Measurements from ENCODE around the gene INSIG2. TPM values are rescaled to one million over a fixed set of nuclear protein-coding genes. Genes with fewer than 3 reads are reported as not detected.

INSIG2 gene
- polyA plus RNA-seq, 1 donor (not counting 4 experiments of a cell fraction or from before 2014, with no cell fraction given), result 28.6 TPM

GRCh38 chr2:118078734-118079133, 9.5 kb upstream of the INSIG2 start:
- TF ChIP-seq CTCF (optimal IDR thresholded peaks at IDR 0.05 in 1 of 3, IDR thresholded peaks at IDR 0.05 in 1 of 3, conservative IDR thresholded peaks at IDR 0.05 in 1 of 3; ENCODE audit: extremely low read depth in 1 of 3, insufficient read depth in 2 of 3, low read length in 3 of 3) (no peak), EZH2 (IDR thresholded peaks at IDR 0.05; ENCODE audit: low read length) (no peak)
- no peaks in the 10 kb centered on the region for H3K4me1 ChIP-seq (ENCODE audit: control insufficient read depth, extremely low read depth, insufficient read depth, low read length)
- no peak overlapping the region for H3K4me3 ChIP-seq (ENCODE audit: control insufficient read depth in 2 of 3, extremely low read depth in 1 of 3, insufficient read depth in 2 of 3, low read depth in 1 of 3, low read length in 3 of 3)
- H3K36me3 ChIP-seq (ENCODE audit: control insufficient read depth in 2 of 2, extremely low read depth in 1 of 2, insufficient read depth in 2 of 2, low read length in 2 of 2), result no peaks in the 10 kb centered on the region
- no peak for DNase-seq (ENCODE audit: low read depth, low spot score)
- H3K9ac ChIP-seq (ENCODE audit: control insufficient read depth, extremely low read depth, insufficient read depth, low read length), result no peak overlapping the region
- no peaks in the 10 kb centered on the region for H4K20me1 ChIP-seq (ENCODE audit: control insufficient read depth, extremely low read depth, insufficient read depth, low read length)
- H2AFZ ChIP-seq (ENCODE audit: control insufficient read depth, low read length), result no peak overlapping the region
- dilution Hi-C loops (cut with MboI; ENCODE audit: extremely low pct_ligation_motif_present, low sequenced_read_pairs), result no loop called here
- no peak for FAIRE-seq
- no peaks in the 10 kb centered on the region for H3K9me1 ChIP-seq (ENCODE audit: control insufficient read depth, extremely low read depth, insufficient read depth, low read length)
- H3K4me2 ChIP-seq (ENCODE audit: control insufficient read depth, extremely low read depth, insufficient read depth, low read depth, low read length), result no peak overlapping the region
- H3K79me2 ChIP-seq (ENCODE audit: control insufficient read depth, insufficient read depth, low read length), result no peaks in the 10 kb centered on the region
- H3K9me3 ChIP-seq (ENCODE audit: control insufficient read depth, low read depth, low read length), result no peaks in the 10 kb centered on the region
- H3K27ac ChIP-seq (ENCODE audit: control insufficient read depth, insufficient read depth, low read length), result no peak overlapping the region
- peaks cover 3% of the 10 kb centered on the region for H3K27me3 ChIP-seq (ENCODE audit: control insufficient read depth, extremely low read depth, insufficient read depth, low read length)

- no peak overlapping the region for H3K27ac ChIP-seq (ENCODE audit: control insufficient read depth, insufficient read depth, low read length)
- dilution Hi-C loops (cut with MboI; ENCODE audit: extremely low pct_ligation_motif_present, low sequenced_read_pairs), result no loop called here
Observed at GRCh38 chr2:118084491-118085089, 3.7 kb upstream of the INSIG2 start.

More at GRCh38 chr2:118084491-118085089, 3.7 kb upstream of the INSIG2 start:
- H3K9ac ChIP-seq (ENCODE audit: control insufficient read depth, extremely low read depth, insufficient read depth, low read length), result no peak overlapping the region
- no peak for FAIRE-seq
- peaks cover 13% of the 10 kb centered on the region for H3K79me2 ChIP-seq (ENCODE audit: control insufficient read depth, insufficient read depth, low read length)
- no peaks in the 10 kb centered on the region for H3K9me3 ChIP-seq (ENCODE audit: control insufficient read depth, low read depth, low read length)
- no peaks in the 10 kb centered on the region for H4K20me1 ChIP-seq (ENCODE audit: control insufficient read depth, extremely low read depth, insufficient read depth, low read length)
- peaks cover 3% of the 10 kb centered on the region for H3K4me1 ChIP-seq (ENCODE audit: control insufficient read depth, extremely low read depth, insufficient read depth, low read length)
- no peak overlapping the region for H3K4me3 ChIP-seq (ENCODE audit: control insufficient read depth in 2 of 3, extremely low read depth in 1 of 3, insufficient read depth in 2 of 3, low read depth in 1 of 3, low read length in 3 of 3)
- H3K36me3 ChIP-seq (ENCODE audit: control insufficient read depth in 2 of 2, extremely low read depth in 1 of 2, insufficient read depth in 2 of 2, low read length in 2 of 2), result no peaks in the 10 kb centered on the region
- H3K9me1 ChIP-seq (ENCODE audit: control insufficient read depth, extremely low read depth, insufficient read depth, low read length), result no peaks in the 10 kb centered on the region
- H3K4me2 ChIP-seq (ENCODE audit: control insufficient read depth, extremely low read depth, insufficient read depth, low read depth, low read length), result no peak overlapping the region
- peaks cover 3% of the 10 kb centered on the region for H3K27me3 ChIP-seq (ENCODE audit: control insufficient read depth, extremely low read depth, insufficient read depth, low read length)
- TF ChIP-seq EZH2 (IDR thresholded peaks at IDR 0.05; ENCODE audit: low read length) (no peak), CTCF (optimal IDR thresholded peaks at IDR 0.05 in 1 of 3, IDR thresholded peaks at IDR 0.05 in 1 of 3, conservative IDR thresholded peaks at IDR 0.05 in 1 of 3; ENCODE audit: extremely low read depth in 1 of 3, insufficient read depth in 2 of 3, low read length in 3 of 3) (no peak)
- no peak overlapping the region for H2AFZ ChIP-seq (ENCODE audit: control insufficient read depth, low read length)
- no peak for DNase-seq (ENCODE audit: low read depth, low spot score)
